Measurements from ENCODE around the gene LRRC7.

Gene LRRC7

DNA sequence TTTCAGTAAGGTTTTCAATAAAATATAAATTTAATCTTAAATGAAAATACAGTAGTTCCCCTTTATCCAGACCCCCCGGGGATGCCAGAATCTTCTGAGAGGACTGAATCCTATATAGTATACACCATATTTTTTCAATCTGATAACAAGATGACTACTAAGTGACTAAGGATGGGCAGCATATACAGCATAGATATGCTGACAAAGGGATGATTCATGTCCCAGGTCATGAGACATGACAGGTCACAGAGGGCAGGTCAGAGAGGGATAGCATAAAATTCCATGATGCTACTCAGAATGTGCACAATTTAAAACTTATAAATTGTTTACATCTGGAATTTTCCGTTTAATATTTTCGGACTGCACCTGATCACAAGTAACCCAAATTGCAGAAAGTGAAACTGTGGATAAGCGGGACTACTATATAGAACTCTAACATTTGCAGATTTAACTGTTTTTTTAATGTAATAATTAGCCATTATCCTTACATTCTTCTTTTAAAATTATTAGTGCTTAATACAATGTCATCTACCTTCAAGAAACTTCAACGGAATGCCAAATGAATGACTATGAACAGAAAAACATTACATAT, 588.9 kb downstream of the LRRC7 start:
- no peak overlapping the region for H3K9ac ChIP-seq (ENCODE audit: low read depth, low read length)
- H3K4me1 ChIP-seq (ENCODE audit: control insufficient read depth, insufficient read depth, low read length): peaks cover 8% of the 10 kb centered on the region
- no peak overlapping the region for H3K4me2 ChIP-seq (ENCODE audit: low read length)
- H3K4me3 ChIP-seq (ENCODE audit: low read length): no peak overlapping the region
- H3K27me3 ChIP-seq (ENCODE audit: control insufficient read depth, insufficient read depth, low read length): no peaks in the 10 kb centered on the region
- no peaks in the 10 kb centered on the region for H3K9me3 ChIP-seq (replicated peaks; ENCODE audit: low read length)
- peaks cover 5% of the 10 kb centered on the region for H3K36me3 ChIP-seq (ENCODE audit: insufficient read depth, low read length)

GRCh38 chr1:70164350-70164749, 596.6 kb downstream of the LRRC7 start:
- no peak overlapping the region for H3K4me2 ChIP-seq (ENCODE audit: low read length)
- no peaks in the 10 kb centered on the region for H3K4me1 ChIP-seq (ENCODE audit: control insufficient read depth, insufficient read depth, low read length)
- H3K4me3 ChIP-seq (ENCODE audit: low read length): no peak overlapping the region
- no peaks in the 10 kb centered on the region for H3K9me3 ChIP-seq (replicated peaks; ENCODE audit: low read length)
- no peak overlapping the region for H3K9ac ChIP-seq (ENCODE audit: low read depth, low read length)
- peaks cover 3% of the 10 kb centered on the region for H3K36me3 ChIP-seq (ENCODE audit: insufficient read depth, low read length)
- H3K27me3 ChIP-seq (ENCODE audit: control insufficient read depth, insufficient read depth, low read length): no peaks in the 10 kb centered on the region

DNA sequence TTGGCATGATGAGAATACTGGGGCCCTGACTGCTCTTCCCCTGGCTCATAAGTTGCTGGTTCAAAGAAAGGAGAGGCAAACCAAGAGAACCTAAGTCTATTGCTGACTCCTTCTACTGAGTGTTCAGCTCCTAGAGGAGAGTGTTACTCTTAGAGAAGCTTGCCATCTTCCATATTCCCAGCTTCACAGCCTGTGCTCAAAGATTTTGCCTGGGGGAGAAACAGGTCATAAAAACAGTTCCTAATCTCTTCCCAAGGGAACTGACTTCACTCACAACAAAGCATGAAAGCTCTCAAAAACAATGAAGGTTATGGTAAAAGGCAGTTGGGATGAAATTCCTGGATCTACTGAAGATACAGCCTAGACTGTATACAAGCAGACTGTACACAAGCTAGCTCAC, 600.6 kb downstream of the LRRC7 start:
- Histone ChIP-seq H3K27me3 (ENCODE audit: control insufficient read depth, insufficient read depth, low read length) (no peaks in the 10 kb centered on the region), H3K4me2 (ENCODE audit: low read length) (no peak overlapping the region), H3K9ac (ENCODE audit: low read depth, low read length) (no peak overlapping the region), H3K4me1 (ENCODE audit: control insufficient read depth, insufficient read depth, low read length) (no peaks in the 10 kb centered on the region), H3K36me3 (ENCODE audit: insufficient read depth, low read length) (no peaks in the 10 kb centered on the region), H3K4me3 (ENCODE audit: low read length) (no peak overlapping the region), H3K9me3 (replicated peaks; ENCODE audit: low read length) (no peaks in the 10 kb centered on the region)

- Histone ChIP-seq H3K36me3 (ENCODE audit: insufficient read depth, low read length) (peaks cover under 1% of the 10 kb centered on the region), H3K4me2 (ENCODE audit: low read length) (no peak overlapping the region), H3K4me3 (ENCODE audit: low read length) (no peak overlapping the region), H3K27me3 (ENCODE audit: control insufficient read depth, insufficient read depth, low read length) (no peaks in the 10 kb centered on the region), H3K4me1 (ENCODE audit: control insufficient read depth, insufficient read depth, low read length) (no peaks in the 10 kb centered on the region), H3K9ac (ENCODE audit: low read depth, low read length) (no peak overlapping the region), H3K9me3 (replicated peaks; ENCODE audit: low read length) (no peaks in the 10 kb centered on the region)
Measured at GRCh38 chr1:70169018-70169839, 601.5 kb downstream of the LRRC7 start.

DNA sequence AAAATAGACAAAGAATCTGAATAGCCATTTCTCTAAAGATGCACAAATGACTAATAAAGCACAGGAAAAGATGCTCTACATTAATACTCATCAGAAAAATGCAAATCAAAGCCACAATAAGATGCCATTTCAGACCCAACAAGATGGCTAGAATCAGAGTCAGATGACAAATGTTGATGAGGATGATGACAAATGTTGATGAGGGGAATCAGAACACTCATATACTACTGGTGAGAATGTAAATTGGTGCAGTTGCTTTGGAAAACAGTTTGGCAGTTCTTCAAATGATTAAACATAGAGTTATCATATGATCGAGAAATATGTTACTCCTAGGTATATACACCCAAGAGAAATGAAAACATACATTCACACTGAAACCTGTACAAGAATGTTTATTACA, 603.8 kb downstream of the LRRC7 start:
- H3K36me3 ChIP-seq (ENCODE audit: insufficient read depth, low read length): peaks cover 5% of the 10 kb centered on the region
- H3K9me3 ChIP-seq (replicated peaks; ENCODE audit: low read length): no peaks in the 10 kb centered on the region
- H3K9ac ChIP-seq (ENCODE audit: low read depth, low read length): no peak overlapping the region

More for the DNA sequence above, 603.8 kb downstream of the LRRC7 start:
- no peaks in the 10 kb centered on the region for H3K27me3 ChIP-seq (ENCODE audit: control insufficient read depth, insufficient read depth, low read length)
- H3K4me1 ChIP-seq (ENCODE audit: control insufficient read depth, insufficient read depth, low read length): no peaks in the 10 kb centered on the region
- no peak overlapping the region for H3K4me3 ChIP-seq (ENCODE audit: low read length)
- no peak overlapping the region for H3K4me2 ChIP-seq (ENCODE audit: low read length)
